Esophagus muscularis mucosa (tissue), 4 donors: ENCODE results near the gene HOXD8. TPM values are rescaled to one million over a fixed set of nuclear protein-coding genes. Genes with fewer than 3 reads are reported as not detected.
A peak's percentile ranks its signal among the peaks of the same experiment; 100 is the strongest.

Source experiments
- DNase-seq: peaks from one replicate; pipeline ENCODE4 v3.0.0-alpha.2; 2017; ENCODE audit errors: extremely low spot score
- H3K27ac ChIP-seq, 4 donors: fragments of 200-600 bp; sonication (generic); replicated peaks in 1 of 4; 1 replicate in 3 of 4; 2 replicates in 1 of 4; pipeline ENCODE4 v1.5.1; 2016 to 2019; ENCODE audit warnings: mild to moderate bottlenecking in 1 of 4
- H3K27me3 ChIP-seq, 4 donors: fragments of 200-600 bp; sonication (generic); one replicate each; pipeline versions ENCODE4 v1.5.1 to v1.6.0; 2016 to 2019
- H3K36me3 ChIP-seq, 4 donors: fragments of 200-600 bp; sonication (generic); one replicate each; pipeline ENCODE4 v1.5.1; 2016 to 2019
- H3K4me1 ChIP-seq, 4 donors: fragments of 200-600 bp; sonication (generic); one replicate each; pipeline ENCODE4 v1.5.1; 2016 to 2019
- H3K4me3 ChIP-seq, 4 donors: fragments of 200-600 bp; sonication (generic); 1 replicate in 2 of 4; 2 replicates in 2 of 4; pipeline ENCODE4 v1.5.1; 2016 to 2019; ENCODE audit warnings: mild to moderate bottlenecking in 4 of 4, moderate library complexity in 1 of 4
- H3K9me3 ChIP-seq, 4 donors: fragments of 200-600 bp; sonication (generic); 1 replicate in 3 of 4; 2 replicates in 1 of 4; pipeline ENCODE4 v1.5.1; 2016 to 2019
- EP300 ChIP-seq: sonication (generic); formaldehyde crosslinking; IDR thresholded peaks from one replicate; pipeline ENCODE4 v1.6.1; 2017; ENCODE audit warnings: antibody characterized with exemption
- POLR2A ChIP-seq: fragments of 450-650 bp; IDR thresholded peaks from one replicate; pipeline ENCODE4 v1.6.1; 2017; ENCODE audit warnings: antibody characterized with exemption, moderate library complexity, mild to moderate bottlenecking, low read depth
- POLR2AphosphoS5 ChIP-seq, 2 donors: sonication (generic); formaldehyde crosslinking; IDR thresholded peaks; one replicate each; pipeline ENCODE4 v1.6.1; 2017; ENCODE audit warnings: antibody characterized with exemption in 2 of 2
- WGBS: methylation state at CpG from one replicate; pipeline ENCODE4 v1.1.5; 2018; 5-methylcytosine and 5-hydroxymethylcytosine counted together
- intact Hi-C: fragments of 100-400 bp; cut with DNase I; formaldehyde crosslinking; loops from one replicate; pipeline ENCODE4 v1.15.1; 2023
- total RNA-seq, 4 donors: library from RNA; depleted of rRNA; stranded (reverse); fragments of >200 nt; gene quantifications; one replicate each; pipeline versions ENCODE4 v1.1.0 to v1.2.1, GENCODE V29; 2016
- TF ChIP-seq, protein P1 (sequence below), 3 experiments: fragments of 200-600 bp in 2 of 3; fragments of 450-650 bp in 1 of 3; sonication (generic) in 2 of 3; IDR thresholded peaks; one replicate each; pipeline ENCODE4 v1.5.1; 2017 to 2019; ENCODE audit warnings: antibody characterized with exemption in 3 of 3, mild to moderate bottlenecking in 2 of 3, moderate library complexity in 1 of 3

HOXD8 gene
- total RNA-seq, 4 donors from 2014 or later: 3.7 to 4.8 (median 4.3) TPM

DNA sequence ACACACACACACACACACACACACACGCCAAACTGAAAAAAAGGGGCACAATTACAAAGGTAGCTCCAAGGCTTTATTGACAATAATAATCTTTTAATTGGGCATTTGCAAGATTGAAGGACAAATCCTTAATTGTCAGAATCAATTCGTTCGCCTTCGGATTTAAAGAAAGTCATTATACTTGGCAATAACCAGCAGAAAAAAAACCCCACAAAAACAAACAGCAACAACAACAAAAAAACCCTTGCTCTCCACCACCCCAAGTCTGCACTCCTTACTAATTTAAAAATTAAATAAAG lies 1.8 kb upstream of the HOXD8 start:
- Histone ChIP-seq H3K9me3 (no peaks in the 10 kb centered on the region), H3K36me3 (no peaks in the 10 kb centered on the region), H3K27ac (no peak overlapping the region), H3K4me3 (no peak overlapping the region), H3K4me1 (peaks cover 22 to 61% (median 38%) of the 10 kb centered on the region in 4 donors), H3K27me3 (peaks cover 6 to 100% (median 83%) of the 10 kb centered on the region in 4 donors)
- TF ChIP-seq POLR2A (no peak), POLR2AphosphoS5 (IDR thresholded peaks at IDR 0.05) (no peak)
- no peak for DNase-seq
- intact Hi-C loops: loop anchor here (1.0 to 5.0 kb wide), 6 partner anchors 330 to 1019 kb away; no protein-coding TSS in a partner anchor
- WGBS: 31% methylated on average over 4 of the region's 4 CpGs

DNA sequence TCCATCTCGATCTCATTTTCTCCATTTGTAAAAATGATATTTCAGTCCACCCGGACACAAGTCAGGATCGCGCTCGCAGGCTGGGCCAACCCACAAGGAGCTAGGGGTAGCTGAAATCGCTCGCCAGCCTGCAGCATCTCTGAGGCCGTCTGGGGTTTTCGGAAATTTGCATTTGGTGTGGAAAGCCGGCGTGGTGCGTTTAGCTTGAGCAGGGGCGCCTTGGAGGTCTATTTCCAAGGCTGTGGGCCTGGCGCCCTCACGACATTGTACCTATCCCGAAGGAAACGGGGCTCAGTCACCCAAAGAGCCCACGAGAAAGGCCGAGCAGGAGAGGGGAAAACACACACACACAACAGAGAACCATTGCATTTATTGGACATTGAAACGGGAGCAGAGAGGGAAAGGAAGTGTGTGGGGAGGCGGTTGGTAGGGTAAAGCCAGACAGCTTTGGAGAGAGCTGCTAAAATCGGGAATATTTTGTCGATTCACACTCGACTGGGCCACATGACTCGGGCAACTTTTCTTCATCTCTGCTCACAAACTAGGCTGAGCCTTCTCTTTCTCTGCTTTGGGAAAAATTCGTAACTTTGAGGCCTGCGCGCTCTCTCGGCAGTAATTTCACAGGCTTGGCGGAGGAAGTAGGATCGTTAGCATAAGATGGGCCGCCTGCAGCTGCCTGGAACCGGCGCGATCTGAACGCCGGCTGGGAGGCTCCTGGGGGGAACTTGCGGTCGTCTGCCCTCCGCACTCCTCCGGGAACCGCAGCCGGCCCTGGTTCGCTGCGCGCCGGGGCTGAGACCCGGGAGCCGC lies 1.1 kb upstream of the HOXD8 start:
- DNase-seq: no peak
- peak overlapping the region; percentile 56 to 78 (median 71) for H3K27ac ChIP-seq
- H3K27me3 ChIP-seq: peaks cover 0 to 100% (median 82%) of the 10 kb centered on the region in 4 donors
- peak overlapping the region; percentile 52 to 61 (median 53) for H3K4me3 ChIP-seq
- no peaks in the 10 kb centered on the region for H3K9me3 ChIP-seq
- intact Hi-C loops: loop anchor here (1.0 to 5.0 kb wide), 5 partner anchors 329 to 689 kb away; no protein-coding TSS in a partner anchor
- TF ChIP-seq, protein P1, sequence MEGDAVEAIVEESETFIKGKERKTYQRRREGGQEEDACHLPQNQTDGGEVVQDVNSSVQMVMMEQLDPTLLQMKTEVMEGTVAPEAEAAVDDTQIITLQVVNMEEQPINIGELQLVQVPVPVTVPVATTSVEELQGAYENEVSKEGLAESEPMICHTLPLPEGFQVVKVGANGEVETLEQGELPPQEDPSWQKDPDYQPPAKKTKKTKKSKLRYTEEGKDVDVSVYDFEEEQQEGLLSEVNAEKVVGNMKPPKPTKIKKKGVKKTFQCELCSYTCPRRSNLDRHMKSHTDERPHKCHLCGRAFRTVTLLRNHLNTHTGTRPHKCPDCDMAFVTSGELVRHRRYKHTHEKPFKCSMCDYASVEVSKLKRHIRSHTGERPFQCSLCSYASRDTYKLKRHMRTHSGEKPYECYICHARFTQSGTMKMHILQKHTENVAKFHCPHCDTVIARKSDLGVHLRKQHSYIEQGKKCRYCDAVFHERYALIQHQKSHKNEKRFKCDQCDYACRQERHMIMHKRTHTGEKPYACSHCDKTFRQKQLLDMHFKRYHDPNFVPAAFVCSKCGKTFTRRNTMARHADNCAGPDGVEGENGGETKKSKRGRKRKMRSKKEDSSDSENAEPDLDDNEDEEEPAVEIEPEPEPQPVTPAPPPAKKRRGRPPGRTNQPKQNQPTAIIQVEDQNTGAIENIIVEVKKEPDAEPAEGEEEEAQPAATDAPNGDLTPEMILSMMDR (IDR thresholded peaks at IDR 0.05): no peak
- TF ChIP-seq POLR2AphosphoS5 (IDR thresholded peaks at IDR 0.05) (no peak), POLR2A (no peak), EP300 (no peak)
- H3K4me1 ChIP-seq: peaks cover 15 to 56% (median 32%) of the 10 kb centered on the region in 4 donors
- no peaks in the 10 kb centered on the region for H3K36me3 ChIP-seq
- WGBS: 34% methylated on average over 37 of the region's 49 CpGs

DNA sequence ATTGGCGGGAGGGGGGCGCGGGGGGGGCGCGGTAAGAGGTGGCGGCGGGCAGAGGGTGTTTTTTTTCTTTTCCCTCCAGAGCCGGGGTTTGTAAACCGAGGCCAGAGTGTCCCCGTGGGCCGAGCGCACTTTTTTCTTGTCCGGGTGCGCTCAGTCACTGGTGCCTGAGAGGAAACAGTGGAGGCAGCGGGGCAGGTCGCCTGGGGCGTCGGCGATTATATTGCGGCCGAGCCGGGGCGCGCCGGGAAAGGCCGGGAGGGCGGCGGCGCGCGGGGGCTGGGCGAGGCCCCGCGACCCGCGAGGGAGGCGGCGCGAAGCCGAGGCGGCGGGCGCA lies 275 bp downstream of the HOXD8 start:
- peak overlapping the region; percentile 52 to 61 (median 53) for H3K4me3 ChIP-seq
- no CpG with 5 or more reads among the region's 43 CpGs for WGBS
- no peak for DNase-seq
- no peaks in the 10 kb centered on the region for H3K9me3 ChIP-seq
- H3K27me3 ChIP-seq: peaks cover 0 to 100% (median 75%) of the 10 kb centered on the region in 4 donors
- TF ChIP-seq, protein P1 (IDR thresholded peaks at IDR 0.05): no peak
- TF ChIP-seq POLR2A (no peak), EP300 (no peak), POLR2AphosphoS5 (IDR thresholded peaks at IDR 0.05) (no peak)
- H3K4me1 ChIP-seq: peaks cover 14 to 49% (median 26%) of the 10 kb centered on the region in 4 donors
- H3K36me3 ChIP-seq: no peaks in the 10 kb centered on the region
- intact Hi-C loops: loop anchor here (5.0 kb wide), 4 partner anchors 328 to 688 kb away; no protein-coding TSS in a partner anchor
- peak overlapping the region; percentile 56 to 78 (median 71) for H3K27ac ChIP-seq

DNA sequence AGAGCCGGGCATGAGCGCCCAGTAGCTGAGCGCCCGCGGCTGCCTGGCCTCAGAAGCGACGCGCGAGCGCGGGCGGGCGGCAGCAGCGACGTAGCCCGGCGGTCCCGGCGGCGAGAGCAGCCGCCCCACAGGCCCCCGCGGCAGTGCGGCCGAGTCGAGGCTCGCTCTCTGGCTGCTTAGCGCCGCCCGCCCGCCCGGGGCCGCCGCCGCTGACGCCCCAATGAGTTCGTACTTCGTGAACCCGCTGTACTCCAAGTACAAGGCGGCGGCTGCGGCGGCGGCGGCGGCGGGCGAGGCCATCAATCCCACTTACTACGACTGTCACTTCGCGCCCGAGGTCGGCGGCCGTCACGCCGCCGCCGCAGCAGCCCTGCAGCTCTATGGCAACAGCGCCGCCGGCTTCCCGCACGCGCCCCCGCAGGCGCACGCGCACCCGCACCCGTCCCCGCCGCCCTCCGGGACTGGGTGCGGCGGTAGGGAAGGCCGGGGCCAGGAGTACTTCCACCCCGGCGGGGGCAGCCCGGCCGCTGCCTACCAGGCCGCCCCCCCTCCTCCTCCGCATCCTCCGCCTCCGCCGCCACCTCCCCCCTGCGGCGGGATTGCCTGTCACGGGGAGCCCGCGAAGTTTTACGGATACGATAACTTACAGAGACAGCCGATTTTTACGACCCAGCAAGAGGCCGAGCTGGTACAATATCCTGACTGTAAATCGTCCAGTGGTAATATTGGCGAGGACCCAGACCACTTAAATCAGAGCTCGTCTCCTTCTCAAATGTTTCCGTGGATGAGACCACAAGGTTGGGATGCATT lies 847 bp downstream of the HOXD8 start:
- 6% methylated on average over 4 of the region's 100 CpGs for WGBS
- no peaks in the 10 kb centered on the region for H3K9me3 ChIP-seq
- peaks cover 14 to 49% (median 26%) of the 10 kb centered on the region in 4 donors for H3K4me1 ChIP-seq
- H3K36me3 ChIP-seq: no peaks in the 10 kb centered on the region
- TF ChIP-seq EP300: no peak
- no peak for TF ChIP-seq POLR2A
- TF ChIP-seq, protein P1 (IDR thresholded peaks at IDR 0.05): no peak
- peak overlapping the region; percentile 52 to 61 (median 53) for H3K4me3 ChIP-seq
- no peak for DNase-seq
- H3K27ac ChIP-seq: peak overlapping the region; percentile 56 to 78 (median 71)
- peaks cover 0 to 100% (median 73%) of the 10 kb centered on the region in 4 donors for H3K27me3 ChIP-seq
- intact Hi-C loops: no loop called here
